ENCODE results near the gene NUDT16L1. TPM values are rescaled to one million over a fixed set of nuclear protein-coding genes. Genes with fewer than 3 reads are reported as not detected.

The NUDT16L1 gene
- total RNA-seq, 4 donors from 2014 or later: 15.4 to 48.3 (median 33.1) TPM

DNA sequence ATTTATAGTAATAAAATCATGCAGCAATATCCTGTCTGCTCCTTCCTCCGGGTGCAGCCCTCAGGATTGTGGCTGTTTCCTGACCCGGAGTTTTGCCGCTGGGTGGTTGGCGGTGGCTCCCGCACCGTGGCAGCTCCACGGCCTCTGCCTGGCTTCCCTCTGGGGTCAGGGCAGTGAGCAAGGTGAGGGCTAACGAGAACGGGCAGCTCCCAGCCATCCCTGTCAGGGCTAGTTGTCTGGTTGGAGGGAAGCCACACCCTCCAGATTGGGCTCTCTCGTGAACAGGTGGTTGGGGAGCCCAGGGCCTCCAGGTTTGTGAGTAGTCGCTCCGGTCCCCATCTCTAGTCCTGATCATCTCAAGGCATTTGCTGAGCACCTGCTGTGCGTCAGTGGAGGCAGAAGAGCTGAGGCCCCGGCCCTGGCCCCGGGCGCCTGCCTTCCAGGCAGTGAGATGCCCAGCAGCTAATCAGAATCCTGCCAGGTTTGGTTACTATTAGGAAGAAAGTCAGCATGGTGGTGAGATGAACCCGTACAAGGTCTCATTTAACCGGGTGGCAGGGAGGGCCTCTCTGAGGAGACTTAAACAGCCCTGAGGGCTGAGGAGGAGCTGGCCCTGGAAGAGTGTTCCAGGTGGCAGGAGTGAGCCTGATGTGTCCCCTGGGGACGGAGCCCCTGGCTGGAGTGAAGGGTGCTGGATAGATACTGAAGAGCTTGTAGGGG is 2.3 kb upstream of the NUDT16L1 start:
- Histone ChIP-seq H3K27me3 (no peaks in the 10 kb centered on the region), H3K36me3 (no peaks in the 10 kb centered on the region), H3K27ac (no peak overlapping the region), H3K4me3 (no peak overlapping the region), H3K9me3 (no peaks in the 10 kb centered on the region), H3K4me1 (peaks cover 2 to 15% of the 10 kb centered on the region in 2 donors)
- no peak for DNase-seq
- intact Hi-C loops (cut with DNase I; ENCODE audit: low total_unique reads): no loop called here
- no peak for TF ChIP-seq POLR2A (IDR thresholded peaks at IDR 0.05)
- TF ChIP-seq, protein P1, sequence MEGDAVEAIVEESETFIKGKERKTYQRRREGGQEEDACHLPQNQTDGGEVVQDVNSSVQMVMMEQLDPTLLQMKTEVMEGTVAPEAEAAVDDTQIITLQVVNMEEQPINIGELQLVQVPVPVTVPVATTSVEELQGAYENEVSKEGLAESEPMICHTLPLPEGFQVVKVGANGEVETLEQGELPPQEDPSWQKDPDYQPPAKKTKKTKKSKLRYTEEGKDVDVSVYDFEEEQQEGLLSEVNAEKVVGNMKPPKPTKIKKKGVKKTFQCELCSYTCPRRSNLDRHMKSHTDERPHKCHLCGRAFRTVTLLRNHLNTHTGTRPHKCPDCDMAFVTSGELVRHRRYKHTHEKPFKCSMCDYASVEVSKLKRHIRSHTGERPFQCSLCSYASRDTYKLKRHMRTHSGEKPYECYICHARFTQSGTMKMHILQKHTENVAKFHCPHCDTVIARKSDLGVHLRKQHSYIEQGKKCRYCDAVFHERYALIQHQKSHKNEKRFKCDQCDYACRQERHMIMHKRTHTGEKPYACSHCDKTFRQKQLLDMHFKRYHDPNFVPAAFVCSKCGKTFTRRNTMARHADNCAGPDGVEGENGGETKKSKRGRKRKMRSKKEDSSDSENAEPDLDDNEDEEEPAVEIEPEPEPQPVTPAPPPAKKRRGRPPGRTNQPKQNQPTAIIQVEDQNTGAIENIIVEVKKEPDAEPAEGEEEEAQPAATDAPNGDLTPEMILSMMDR (IDR thresholded peaks at IDR 0.05): no peak

DNA sequence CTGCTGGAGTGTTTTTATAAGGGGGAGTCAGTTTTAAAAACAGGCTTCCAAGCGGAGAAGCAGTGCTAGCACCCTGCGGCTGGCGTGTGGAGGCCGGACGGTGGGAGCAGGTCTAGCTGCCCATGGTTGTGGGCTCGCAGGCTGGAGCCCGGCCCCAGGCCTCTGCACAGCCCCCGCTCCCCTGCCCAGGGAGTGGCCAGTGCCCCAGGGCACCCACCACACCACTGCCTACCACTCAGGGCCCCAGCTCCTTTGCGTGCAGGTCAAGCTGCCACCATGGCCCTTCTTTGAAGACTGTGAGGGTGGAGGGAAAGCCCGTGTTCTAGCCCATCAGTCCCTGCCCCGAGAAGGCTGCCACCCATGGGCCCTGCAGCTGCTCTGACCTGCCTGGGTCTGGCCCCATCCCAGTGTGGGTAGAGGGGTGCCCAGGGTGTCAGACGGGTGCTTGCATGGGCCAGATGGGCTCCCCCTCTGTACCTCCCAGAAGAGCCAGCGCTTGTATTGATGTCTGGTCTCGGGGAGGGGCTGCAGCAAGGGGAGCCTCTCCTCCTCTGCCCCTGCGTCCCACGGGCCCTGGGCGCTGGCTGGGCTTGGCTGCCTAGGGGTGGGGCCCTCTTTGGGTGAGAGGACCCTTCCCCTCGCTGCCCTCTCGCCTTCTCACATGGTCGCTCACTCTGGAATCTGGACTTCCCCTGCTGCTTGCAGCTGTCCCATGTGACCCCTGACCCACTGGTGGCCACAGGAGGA is 1.5 kb upstream of the NUDT16L1 start:
- Histone ChIP-seq H3K36me3 (no peaks in the 10 kb centered on the region), H3K27me3 (no peaks in the 10 kb centered on the region), H3K4me1 (peaks cover 6 to 15% of the 10 kb centered on the region in 2 donors), H3K9me3 (no peaks in the 10 kb centered on the region), H3K27ac (no peak overlapping the region), H3K4me3 (no peak overlapping the region)
- TF ChIP-seq, protein P1 (IDR thresholded peaks at IDR 0.05): no peak
- TF ChIP-seq POLR2A (IDR thresholded peaks at IDR 0.05): no peak
- peak; percentile 22 to 24 for DNase-seq
- intact Hi-C loops (cut with DNase I; ENCODE audit: low total_unique reads): no loop called here

DNA sequence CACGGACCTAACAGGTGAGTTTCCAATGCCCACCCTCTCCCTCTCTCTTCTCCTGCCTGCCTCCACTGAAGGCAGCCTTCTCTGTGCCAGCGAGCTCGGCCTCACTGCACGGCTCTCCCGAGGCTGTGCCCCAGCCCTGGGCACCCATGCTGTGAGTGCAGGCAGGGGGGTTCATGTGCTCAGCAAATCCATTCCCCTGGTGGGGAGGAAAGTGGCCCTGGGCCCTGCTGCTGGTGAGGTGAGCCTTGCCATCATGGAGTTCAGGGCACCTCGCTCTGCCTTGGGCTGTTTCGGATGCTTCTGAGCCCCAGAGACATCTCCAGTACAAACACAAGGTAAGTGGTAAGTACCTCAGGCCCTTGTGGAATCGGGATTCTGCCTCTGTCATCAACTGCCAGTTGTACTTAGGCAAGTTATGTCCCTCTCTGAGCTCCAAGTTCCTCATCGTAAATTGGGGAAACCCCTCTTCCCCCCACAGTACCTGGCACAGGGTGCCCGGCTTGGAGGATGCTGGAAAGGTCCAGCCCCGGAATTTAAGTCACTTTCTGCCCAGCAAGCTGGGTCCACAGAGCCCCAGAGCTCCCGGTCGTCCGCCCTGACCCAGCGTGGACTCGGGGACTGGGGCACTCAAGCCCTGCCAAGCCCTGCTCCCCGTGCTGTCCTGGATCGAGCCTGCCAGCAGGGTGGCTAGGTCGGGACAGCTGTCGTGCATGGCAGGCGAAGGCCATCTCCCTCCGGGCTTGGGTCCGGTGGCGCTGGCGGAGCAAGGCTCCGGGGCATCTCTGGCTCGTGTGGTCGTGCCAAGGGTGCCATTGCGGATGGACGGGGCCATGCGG is 684 bp upstream of the NUDT16L1 start:
- no peaks in the 10 kb centered on the region for H3K9me3 ChIP-seq
- intact Hi-C loops (cut with DNase I; ENCODE audit: low total_unique reads): no loop called here
- peak overlapping the region in 1 of 2 donors; percentile 77 for H3K27ac ChIP-seq
- H3K4me1 ChIP-seq: peaks cover 6 to 15% of the 10 kb centered on the region in 2 donors
- no peak for DNase-seq
- H3K4me3 ChIP-seq: peak overlapping the region; percentile 40 to 100
- no peaks in the 10 kb centered on the region for H3K36me3 ChIP-seq
- H3K27me3 ChIP-seq: no peaks in the 10 kb centered on the region
- no peak for TF ChIP-seq POLR2A (IDR thresholded peaks at IDR 0.05)
- TF ChIP-seq, protein P1 (IDR thresholded peaks at IDR 0.05): no peak

GRCh38 chr16:4693956-4694641 is 737 bp downstream of the NUDT16L1 start:
- DNase-seq: peak; percentile 74 to 76
- intact Hi-C loops (cut with DNase I; ENCODE audit: low total_unique reads): no loop called here
- TF ChIP-seq, protein P1 (IDR thresholded peaks at IDR 0.05): no peak
- TF ChIP-seq POLR2A (IDR thresholded peaks at IDR 0.05): no peak
- no peaks in the 10 kb centered on the region for H3K27me3 ChIP-seq
- H3K27ac ChIP-seq: peak overlapping the region; percentile 69 to 96
- H3K4me1 ChIP-seq: peaks cover 6 to 15% of the 10 kb centered on the region in 2 donors
- peak overlapping the region; percentile 57 to 100 for H3K4me3 ChIP-seq
- no peaks in the 10 kb centered on the region for H3K9me3 ChIP-seq
- H3K36me3 ChIP-seq: no peaks in the 10 kb centered on the region

Data from uterus (tissue), 4 donors.